GM12873 (cell line): ENCODE data around the gene MFSD1.

Experiments used
- CTCF ChIP-seq: IDR thresholded peaks from 2 replicates; pipeline ENCODE4 v1.5.1; 2012; ENCODE audit warnings: low read depth, mild to moderate bottlenecking, moderate library complexity, low read length, control low read depth; ENCODE audit not compliant: insufficient read depth; ENCODE audit errors: missing control alignments

Gene MFSD1

GRCh38 chr3:158827773-158828172 is 25.9 kb downstream of the MFSD1 start:
- TF ChIP-seq CTCF, result no peak

- no peak for TF ChIP-seq CTCF
Observed at GRCh38 chr3:158830391-158830790, 28.5 kb downstream of the MFSD1 start.

GRCh38 chr3:158831861-158832260 is 30.0 kb downstream of the MFSD1 start:
- TF ChIP-seq CTCF, result no peak

- no peak for TF ChIP-seq CTCF
Observed at GRCh38 chr3:158835631-158836030, 33.8 kb downstream of the MFSD1 start.

- TF ChIP-seq CTCF, result no peak
Observed at GRCh38 chr3:158836312-158836711, 34.5 kb downstream of the MFSD1 start.

GRCh38 chr3:158837240-158837639 is 35.4 kb downstream of the MFSD1 start:
- no peak for TF ChIP-seq CTCF

GRCh38 chr3:158839966-158840365 is 38.1 kb downstream of the MFSD1 start:
- no peak for TF ChIP-seq CTCF
